ENCODE data around the gene SRSF4.

The SRSF4 gene

DNA sequence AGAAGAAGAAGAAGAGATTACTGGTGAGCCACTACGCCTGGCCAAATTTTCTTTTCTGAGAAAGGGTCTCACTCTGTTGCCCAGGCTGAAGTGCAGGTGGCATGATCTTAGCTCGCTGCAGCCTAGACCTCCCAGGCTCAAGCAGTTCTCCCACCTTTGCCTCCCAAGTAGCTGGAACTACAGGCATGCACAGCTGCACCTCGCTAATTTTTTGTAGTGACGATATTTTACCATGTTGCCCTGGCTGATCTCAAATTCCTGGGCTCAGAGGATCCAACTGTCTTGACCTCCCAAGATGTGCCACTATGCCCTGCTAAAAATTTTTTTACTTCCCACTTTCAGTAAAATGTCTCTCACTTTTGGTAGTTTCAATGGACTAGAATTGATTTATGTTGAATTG, 82.4 kb downstream of the SRSF4 start:
- no peak overlapping the region for H3K4me3 ChIP-seq (ENCODE audit: low read depth, low read length)
- DNase-seq (ENCODE audit: low read depth): no peak
- TF ChIP-seq, protein P1, sequence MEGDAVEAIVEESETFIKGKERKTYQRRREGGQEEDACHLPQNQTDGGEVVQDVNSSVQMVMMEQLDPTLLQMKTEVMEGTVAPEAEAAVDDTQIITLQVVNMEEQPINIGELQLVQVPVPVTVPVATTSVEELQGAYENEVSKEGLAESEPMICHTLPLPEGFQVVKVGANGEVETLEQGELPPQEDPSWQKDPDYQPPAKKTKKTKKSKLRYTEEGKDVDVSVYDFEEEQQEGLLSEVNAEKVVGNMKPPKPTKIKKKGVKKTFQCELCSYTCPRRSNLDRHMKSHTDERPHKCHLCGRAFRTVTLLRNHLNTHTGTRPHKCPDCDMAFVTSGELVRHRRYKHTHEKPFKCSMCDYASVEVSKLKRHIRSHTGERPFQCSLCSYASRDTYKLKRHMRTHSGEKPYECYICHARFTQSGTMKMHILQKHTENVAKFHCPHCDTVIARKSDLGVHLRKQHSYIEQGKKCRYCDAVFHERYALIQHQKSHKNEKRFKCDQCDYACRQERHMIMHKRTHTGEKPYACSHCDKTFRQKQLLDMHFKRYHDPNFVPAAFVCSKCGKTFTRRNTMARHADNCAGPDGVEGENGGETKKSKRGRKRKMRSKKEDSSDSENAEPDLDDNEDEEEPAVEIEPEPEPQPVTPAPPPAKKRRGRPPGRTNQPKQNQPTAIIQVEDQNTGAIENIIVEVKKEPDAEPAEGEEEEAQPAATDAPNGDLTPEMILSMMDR (IDR thresholded peaks at IDR 0.05; ENCODE audit: low read depth, low read length, missing control alignments): no peak

Measured in GM12864 (cell line).